ENCODE data around the gene ALG12.
A peak's percentile ranks its signal among the peaks of the same experiment; 100 is the strongest.

The ALG12 gene

GRCh38 chr22:49960159-49961004, 42.1 kb upstream of the ALG12 start, which contains the start of gene PIM3:
Gene PIM3 (plus strand): TSS chr22:49960772. CDS start chr22:49960948, 176 bp downstream.
- H2BK12ac ChIP-seq (ENCODE audit: low read length) = peak within 1 kb of the TSS; percentile 16
- H3K4me3 ChIP-seq (ENCODE audit: low read depth, low read length) = peak within 1 kb of the TSS; percentile 92
- H4K91ac ChIP-seq (ENCODE audit: low read depth, low read length) = peak within 1 kb of the TSS; percentile 93
- peak within 1 kb of the TSS; percentile 96 for H3K14ac ChIP-seq (ENCODE audit: low read length)
- peak within 1 kb of the TSS; percentile 90 for H4K12ac ChIP-seq (ENCODE audit: low read depth, low read length)
- peak within 1 kb of the TSS; percentile 31 for H2AK5ac ChIP-seq (ENCODE audit: low read length)
- H2BK120ac ChIP-seq (ENCODE audit: insufficient read depth, low read length, poor library complexity) = peak within 1 kb of the TSS; percentile 84
- H3K27ac ChIP-seq (ENCODE audit: low read depth, low read length) = peak within 1 kb of the TSS; percentile 92
- H3K9ac ChIP-seq (ENCODE audit: low read length) = peak within 1 kb of the TSS; percentile 90
- H3K79me1 ChIP-seq (ENCODE audit: low read length) = peaks cover 38% of the 10 kb centered on the region
- no peak within 1 kb of the TSS for H3K23ac ChIP-seq (ENCODE audit: low read length)
- WGBS (ENCODE audit: extremely low coverage, insufficient coverage, insufficient read length) = no CpG with 5 or more reads among the region's 137 CpGs
- H2BK5ac ChIP-seq (ENCODE audit: low read depth, low read length, poor library complexity) = peak within 1 kb of the TSS; percentile 96
- peak within 1 kb of the TSS; percentile 74 for H3K4me2 ChIP-seq (ENCODE audit: low read length)
- H3K9me3 ChIP-seq (ENCODE audit: insufficient read depth, low read depth, low read length) = peaks cover 2% of the 10 kb centered on the region
- H3K36me3 ChIP-seq (ENCODE audit: control insufficient read depth in 1 of 2, insufficient read depth in 2 of 2, low read length in 2 of 2) = peaks cover 31 to 32% of the 10 kb centered on the region in 2 experiments
- peak within 1 kb of the TSS; percentile 95 for H4K8ac ChIP-seq (ENCODE audit: low read depth, low read length)
- peaks cover 25% of the 10 kb centered on the region for H3K79me2 ChIP-seq (ENCODE audit: control insufficient read depth, insufficient read depth, low read length, poor library complexity)
- peak within 1 kb of the TSS; percentile 83 for H2AFZ ChIP-seq (ENCODE audit: insufficient read depth, low read length, poor library complexity)
- peaks cover 23 to 33% of the 10 kb centered on the region in 2 experiments for H3K4me1 ChIP-seq (ENCODE audit: control insufficient read depth in 1 of 2, insufficient read depth in 2 of 2, low read length in 2 of 2)
- H3K18ac ChIP-seq (ENCODE audit: low read length) = peak within 1 kb of the TSS; percentile 97
- H3K4ac ChIP-seq (ENCODE audit: low read depth, low read length) = peak within 1 kb of the TSS; percentile 97
- DNase-seq = peak; percentile 99 to 100
- H3K27me3 ChIP-seq (ENCODE audit: insufficient read depth, low read length) = no peaks in the 10 kb centered on the region

- peak overlapping the region; percentile 90 for H3K14ac ChIP-seq (ENCODE audit: low read length)
- H4K8ac ChIP-seq (ENCODE audit: low read depth, low read length) = peak overlapping the region; percentile 95
- H2BK120ac ChIP-seq (ENCODE audit: insufficient read depth, low read length, poor library complexity) = peak overlapping the region; percentile 72
- H3K9me3 ChIP-seq (ENCODE audit: insufficient read depth, low read depth, low read length) = peaks cover 2% of the 10 kb centered on the region
- peak overlapping the region; percentile 74 for H3K4me2 ChIP-seq (ENCODE audit: low read length)
- peak overlapping the region; percentile 66 for H3K4ac ChIP-seq (ENCODE audit: low read depth, low read length)
- H4K12ac ChIP-seq (ENCODE audit: low read depth, low read length) = peak overlapping the region; percentile 90
- H3K4me3 ChIP-seq (ENCODE audit: low read depth, low read length) = peak overlapping the region; percentile 75
- H3K23ac ChIP-seq (ENCODE audit: low read length) = no peak overlapping the region
- no peaks in the 10 kb centered on the region for H3K27me3 ChIP-seq (ENCODE audit: insufficient read depth, low read length)
- peaks cover 17 to 27% of the 10 kb centered on the region in 2 experiments for H3K4me1 ChIP-seq (ENCODE audit: control insufficient read depth in 1 of 2, insufficient read depth in 2 of 2, low read length in 2 of 2)
- H2AFZ ChIP-seq (ENCODE audit: insufficient read depth, low read length, poor library complexity) = peak overlapping the region; percentile 64
- peak overlapping the region; percentile 11 for H2AK5ac ChIP-seq (ENCODE audit: low read length)
- H4K91ac ChIP-seq (ENCODE audit: low read depth, low read length) = peak overlapping the region; percentile 72
- peak; percentile 89 to 93 for DNase-seq
- peak overlapping the region; percentile 74 for H2BK5ac ChIP-seq (ENCODE audit: low read depth, low read length, poor library complexity)
- peak overlapping the region; percentile 16 for H2BK12ac ChIP-seq (ENCODE audit: low read length)
- peaks cover 37% of the 10 kb centered on the region for H3K79me1 ChIP-seq (ENCODE audit: low read length)
- H3K27ac ChIP-seq (ENCODE audit: low read depth, low read length) = peak overlapping the region; percentile 78
- H3K36me3 ChIP-seq (ENCODE audit: control insufficient read depth in 1 of 2, insufficient read depth in 2 of 2, low read length in 2 of 2) = peaks cover 27 to 28% of the 10 kb centered on the region in 2 experiments
- no CpG with 5 or more reads among the region's 21 CpGs for WGBS (ENCODE audit: extremely low coverage, insufficient coverage, insufficient read length)
- H3K79me2 ChIP-seq (ENCODE audit: control insufficient read depth, insufficient read depth, low read length, poor library complexity) = peaks cover 25% of the 10 kb centered on the region
- H3K9ac ChIP-seq (ENCODE audit: low read length) = peak overlapping the region; percentile 49
- peak overlapping the region; percentile 69 for H3K18ac ChIP-seq (ENCODE audit: low read length)
These were observed 41.5 kb upstream of the ALG12 start for GRCh38 chr22:49959782-49960158.

GRCh38 chr22:49958931-49959781, 40.9 kb upstream of the ALG12 start:
- peak overlapping the region; percentile 90 for H4K12ac ChIP-seq (ENCODE audit: low read depth, low read length)

DNA sequence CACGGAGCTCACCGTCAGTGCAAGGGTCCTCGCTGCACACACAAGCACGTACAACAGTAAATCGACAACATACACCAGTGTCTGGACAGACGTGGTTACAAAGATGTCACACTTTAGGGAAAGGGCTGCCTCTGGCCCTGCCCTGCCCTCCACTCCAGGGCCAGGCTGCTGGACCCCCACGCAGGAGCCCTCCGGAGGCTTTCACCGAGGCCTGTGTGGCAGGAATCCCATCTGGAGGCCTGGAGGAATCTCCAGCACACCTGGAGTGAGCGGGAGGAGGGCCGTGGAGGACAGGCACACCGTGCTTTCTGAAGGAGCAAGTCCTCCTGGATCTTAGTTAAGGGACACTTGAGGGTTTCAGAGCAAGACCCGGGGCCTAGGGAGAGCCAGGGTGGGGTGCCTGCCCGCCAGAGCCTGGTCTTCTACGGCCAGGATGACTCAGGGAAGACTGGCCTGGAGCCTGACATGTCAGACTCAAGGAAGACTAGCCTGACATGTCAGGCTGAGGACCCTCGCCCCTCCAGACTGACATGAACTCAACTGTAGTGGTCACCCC, 40.2 kb upstream of the ALG12 start:
- no peak overlapping the region for H3K23ac ChIP-seq (ENCODE audit: low read length)
- no CpG with 5 or more reads among the region's 16 CpGs for WGBS (ENCODE audit: extremely low coverage, insufficient coverage, insufficient read length)
- no peak overlapping the region for H4K12ac ChIP-seq (ENCODE audit: low read depth, low read length)
- H3K9me3 ChIP-seq (ENCODE audit: insufficient read depth, low read depth, low read length) = peaks cover 2% of the 10 kb centered on the region
- peak overlapping the region; percentile 15 for H2BK5ac ChIP-seq (ENCODE audit: low read depth, low read length, poor library complexity)
- H3K4me3 ChIP-seq (ENCODE audit: low read depth, low read length) = no peak overlapping the region
- H2AFZ ChIP-seq (ENCODE audit: insufficient read depth, low read length, poor library complexity) = no peak overlapping the region
- no peak overlapping the region for H4K8ac ChIP-seq (ENCODE audit: low read depth, low read length)
- peak overlapping the region; percentile 24 for H2BK120ac ChIP-seq (ENCODE audit: insufficient read depth, low read length, poor library complexity)
- H3K36me3 ChIP-seq (ENCODE audit: control insufficient read depth in 1 of 2, insufficient read depth in 2 of 2, low read length in 2 of 2) = peaks cover 14 to 16% of the 10 kb centered on the region in 2 experiments
- H3K4ac ChIP-seq (ENCODE audit: low read depth, low read length) = no peak overlapping the region
- H3K4me2 ChIP-seq (ENCODE audit: low read length) = no peak overlapping the region
- H2BK12ac ChIP-seq (ENCODE audit: low read length) = peak overlapping the region; percentile 46
- no peaks in the 10 kb centered on the region for H3K27me3 ChIP-seq (ENCODE audit: insufficient read depth, low read length)
- peaks cover 44% of the 10 kb centered on the region for H3K79me1 ChIP-seq (ENCODE audit: low read length)
- peaks cover 29% of the 10 kb centered on the region for H3K79me2 ChIP-seq (ENCODE audit: control insufficient read depth, insufficient read depth, low read length, poor library complexity)
- peaks cover 25 to 34% of the 10 kb centered on the region in 2 experiments for H3K4me1 ChIP-seq (ENCODE audit: control insufficient read depth in 1 of 2, insufficient read depth in 2 of 2, low read length in 2 of 2)
- H3K18ac ChIP-seq (ENCODE audit: low read length) = no peak overlapping the region
- no peak for DNase-seq
- H2AK5ac ChIP-seq (ENCODE audit: low read length) = peak overlapping the region; percentile 67
- peak overlapping the region; percentile 40 for H4K91ac ChIP-seq (ENCODE audit: low read depth, low read length)
- H3K27ac ChIP-seq (ENCODE audit: low read depth, low read length) = no peak overlapping the region
- peak overlapping the region; percentile 16 for H3K14ac ChIP-seq (ENCODE audit: low read length)
- no peak overlapping the region for H3K9ac ChIP-seq (ENCODE audit: low read length)

More at GRCh38 chr22:49958931-49959781, 40.9 kb upstream of the ALG12 start:
- peak overlapping the region; percentile 69 for H3K18ac ChIP-seq (ENCODE audit: low read length)
- H4K91ac ChIP-seq (ENCODE audit: low read depth, low read length) = peak overlapping the region; percentile 72
- no peaks in the 10 kb centered on the region for H3K27me3 ChIP-seq (ENCODE audit: insufficient read depth, low read length)
- no peak overlapping the region for H3K4me3 ChIP-seq (ENCODE audit: low read depth, low read length)
- H3K9me3 ChIP-seq (ENCODE audit: insufficient read depth, low read depth, low read length) = peaks cover 2% of the 10 kb centered on the region
- peak overlapping the region; percentile 78 for H3K27ac ChIP-seq (ENCODE audit: low read depth, low read length)
- WGBS (ENCODE audit: extremely low coverage, insufficient coverage, insufficient read length) = no CpG with 5 or more reads among the region's 29 CpGs
- peak overlapping the region; percentile 74 for H2BK5ac ChIP-seq (ENCODE audit: low read depth, low read length, poor library complexity)
- H2AK5ac ChIP-seq (ENCODE audit: low read length) = peak overlapping the region; percentile 33
- H2BK12ac ChIP-seq (ENCODE audit: low read length) = peak overlapping the region; percentile 16
- H3K9ac ChIP-seq (ENCODE audit: low read length) = no peak overlapping the region
- H3K4ac ChIP-seq (ENCODE audit: low read depth, low read length) = peak overlapping the region; percentile 66
- H2AFZ ChIP-seq (ENCODE audit: insufficient read depth, low read length, poor library complexity) = no peak overlapping the region
- peaks cover 21 to 23% of the 10 kb centered on the region in 2 experiments for H3K36me3 ChIP-seq (ENCODE audit: control insufficient read depth in 1 of 2, insufficient read depth in 2 of 2, low read length in 2 of 2)
- peak overlapping the region; percentile 95 for H4K8ac ChIP-seq (ENCODE audit: low read depth, low read length)
- H3K23ac ChIP-seq (ENCODE audit: low read length) = no peak overlapping the region
- H2BK120ac ChIP-seq (ENCODE audit: insufficient read depth, low read length, poor library complexity) = no peak overlapping the region
- peaks cover 36% of the 10 kb centered on the region for H3K79me1 ChIP-seq (ENCODE audit: low read length)
- H3K79me2 ChIP-seq (ENCODE audit: control insufficient read depth, insufficient read depth, low read length, poor library complexity) = peaks cover 25% of the 10 kb centered on the region
- no peak for DNase-seq
- H3K4me2 ChIP-seq (ENCODE audit: low read length) = peak overlapping the region; percentile 74
- peaks cover 19 to 29% of the 10 kb centered on the region in 2 experiments for H3K4me1 ChIP-seq (ENCODE audit: control insufficient read depth in 1 of 2, insufficient read depth in 2 of 2, low read length in 2 of 2)
- peak overlapping the region; percentile 90 for H3K14ac ChIP-seq (ENCODE audit: low read length)
